A549 (cell line): ENCODE results near the gene NAV2. TPM values are rescaled to one million over a fixed set of nuclear protein-coding genes. Genes with fewer than 3 reads are reported as not detected.

ENCODE experiments used
- ATAC-seq, 2 experiments: fragments of 200-7000 bp in 1 of 2; fragments of >200 bp in 1 of 2; cut with Nextera tagmentation in 1 of 2; cut with Tn5 transposase in 1 of 2; 3 replicates each; pipeline versions ENCODE4 v1.8.0 to v1.9.1; 2018 to 2020; ENCODE audit warnings: mild to moderate bottlenecking in 1 of 2, moderate library complexity in 1 of 2
- CTCF ChIA-PET: fragments of 300-600 bp; sonication (Branson Sonifier 250); formaldehyde crosslinking; extraction: SDS; loops from one replicate; lab custom pipeline; 2021; ENCODE audit warnings: antibody characterized with exemption, inconsistent platforms; lab: Yijun Ruan, JAX
- POLR2A ChIA-PET: fragments of 350-600 bp; formaldehyde crosslinking; extraction: SDS; loops from one replicate; lab custom pipeline; 2021; ENCODE audit warnings: antibody characterized with exemption, inconsistent platforms; lab: Yijun Ruan, JAX
- DNase-seq, 2 experiments: peaks; one replicate each; pipeline versions ENCODE4 v3.0.0 to v3.0.0-alpha.2; 2011 to 2016; ENCODE audit warnings: low read depth in 1 of 2, low spot score in 1 of 2
- FAIRE-seq: peaks from 2 replicates; lab custom pipeline; 2011; peaks lifted over from hg19 to GRCh38; lab: Jason Lieb, UNC
- H3K27ac ChIP-seq, 2 experiments: fragments of >200 bp; sonication (Bioruptor Twin); formaldehyde crosslinking; 3 replicates each; pipeline ENCODE4 v1.5.1; 2016 to 2017
- H3K4me1 ChIP-seq: fragments of >200 bp; sonication (Bioruptor Twin); formaldehyde crosslinking; 3 replicates; pipeline ENCODE4 v1.6.1; 2016
- H3K4me2 ChIP-seq: fragments of >200 bp; sonication (Bioruptor Twin); formaldehyde crosslinking; 3 replicates; pipeline ENCODE4 v1.6.1; 2016
- H3K4me3 ChIP-seq: fragments of >200 bp; sonication (Bioruptor Twin); formaldehyde crosslinking; 3 replicates; pipeline ENCODE4 v1.5.1; 2016
- H3K9me3 ChIP-seq: fragments of >200 bp; sonication (Bioruptor Twin); formaldehyde crosslinking; 3 replicates; pipeline ENCODE4 v1.6.1; 2016
- ATOH8 ChIP-seq: fragments of 250-450 bp; sonication (Bioruptor Pico); IDR thresholded peaks from 2 replicates; pipeline ENCODE4 v1.5.0; 2020; ENCODE audit warnings: low read depth, mild to moderate bottlenecking, moderate library complexity
- CBX2 ChIP-seq: fragments of 200-600 bp; sonication (generic); IDR thresholded peaks from 2 replicates; pipeline ENCODE4 v1.6.1; 2016; ENCODE audit warnings: low read depth, mild to moderate bottlenecking, borderline replicate concordance
- HES2 ChIP-seq: fragments of >200 bp; sonication (Bioruptor Twin); formaldehyde crosslinking; IDR thresholded peaks from 2 replicates; pipeline ENCODE4 v1.6.1; 2016
- MAFK ChIP-seq: fragments of 450-650 bp; IDR thresholded peaks from 2 replicates; pipeline ENCODE4 v1.6.1; 2014; ENCODE audit not compliant: partially characterized antibody
- MAZ ChIP-seq: fragments of 150-350 bp; IDR thresholded peaks from 2 replicates; pipeline ENCODE4 v1.6.1; 2014; ENCODE audit warnings: antibody characterized with exemption, low read depth, low read length, borderline replicate concordance
- RCOR1 ChIP-seq: fragments of 150-350 bp; IDR thresholded peaks from 2 replicates; pipeline ENCODE4 v1.6.1; 2014; ENCODE audit warnings: antibody characterized with exemption, low read length, low read depth
- REST ChIP-seq: fragments of 200-600 bp; sonication (generic); IDR thresholded peaks from 2 replicates; pipeline ENCODE4 v1.6.1; 2016; ENCODE audit warnings: antibody characterized with exemption, mild to moderate bottlenecking, moderate library complexity
- SREBF2 ChIP-seq: fragments of 450-650 bp; IDR thresholded peaks from 2 replicates; pipeline ENCODE4 v1.6.1; 2014; ENCODE audit warnings: mild to moderate bottlenecking, moderate library complexity
- TFCP2L1 ChIP-seq: fragments of 250-450 bp; sonication (Bioruptor Pico); IDR thresholded peaks from 2 replicates; pipeline ENCODE4 v1.5.0; 2021; ENCODE audit warnings: mild to moderate bottlenecking
- ZC3H11A ChIP-seq: fragments of 450-650 bp; IDR thresholded peaks from 2 replicates; pipeline ENCODE4 v1.6.1; 2014; ENCODE audit warnings: antibody characterized with exemption, mild to moderate bottlenecking
- WGBS: methylation state at CpG from one replicate; pipeline ENCODE4 v1.1.6; 2017; ENCODE audit errors: missing lambda C conversion rate; 5-methylcytosine and 5-hydroxymethylcytosine counted together
- polyA plus RNA-seq, 4 experiments: library from polyadenylated mRNA; depleted of rRNA in 3 of 4; stranded (reverse); fragments of >200 nt; fragmentation: RNase III in 1 of 4; extraction: RNeasy Plus Mini Kit Qiagen cat#74134 plus additional on column Dnase treatment in 1 of 4; gene quantifications; 2 replicates in 3 of 4; 3 replicates in 1 of 4; pipeline ENCODE4 v1.2.3, GENCODE V29; 2011 to 2017
- TF ChIP-seq, protein P1 (sequence below): fragments of 150-350 bp; IDR thresholded peaks from 2 replicates; pipeline ENCODE4 v1.6.1; 2014; ENCODE audit warnings: low read depth, mild to moderate bottlenecking, low read length
- TF ChIP-seq, protein P2 (sequence below): IDR thresholded peaks from 2 replicates; pipeline ENCODE4 v1.6.1; 2012; ENCODE audit warnings: low read depth, borderline replicate concordance

Gene NAV2
- polyA plus RNA-seq, 2 of the 4 experiments (the other 2 are of a cell fraction): 4.9 to 19.8 TPM

DNA sequence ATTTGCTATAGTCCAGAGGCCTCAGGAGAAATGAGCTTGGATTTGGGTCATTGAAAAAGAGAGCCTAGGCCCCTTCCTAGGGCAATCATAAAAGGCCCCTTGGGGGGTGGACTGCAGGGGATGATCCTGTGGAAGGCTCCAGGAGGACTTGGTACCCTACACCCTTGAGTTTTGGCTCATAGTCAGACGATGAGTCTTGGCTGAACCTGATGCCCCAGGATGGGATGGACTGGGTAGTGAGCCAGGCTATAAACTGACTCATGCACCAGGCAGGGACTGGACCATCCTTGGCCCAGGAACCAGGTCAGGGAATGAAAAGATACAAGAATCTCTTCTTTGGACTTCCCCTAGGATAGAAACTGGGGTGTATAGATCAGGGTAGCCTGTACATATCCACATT is 54.2 kb downstream of the NAV2 start:
- no peak for DNase-seq
- Histone ChIP-seq H3K4me3 (no peak overlapping the region), H3K27ac (no peak overlapping the region), H3K9me3 (no peaks in the 10 kb centered on the region)
- peak in 1 of 2 experiments; percentile 61; a peak in 3 of 6 replicates for ATAC-seq
- ChIA-PET CTCF (interaction anchor here (0.8 to 2.0 kb wide), 4 partner anchors 9 to 203 kb away, joined by 3 to 7 read pairs (median 4); no protein-coding TSS in a partner anchor), POLR2A (no interaction called here)
- FAIRE-seq: no peak
- 0% methylated on average over 1 of the region's 1 CpG for WGBS
- no peak for TF ChIP-seq MAZ
- no peak for TF ChIP-seq REST
- no peak for TF ChIP-seq TFCP2L1
- TF ChIP-seq RCOR1: no peak
- TF ChIP-seq, protein P1, sequence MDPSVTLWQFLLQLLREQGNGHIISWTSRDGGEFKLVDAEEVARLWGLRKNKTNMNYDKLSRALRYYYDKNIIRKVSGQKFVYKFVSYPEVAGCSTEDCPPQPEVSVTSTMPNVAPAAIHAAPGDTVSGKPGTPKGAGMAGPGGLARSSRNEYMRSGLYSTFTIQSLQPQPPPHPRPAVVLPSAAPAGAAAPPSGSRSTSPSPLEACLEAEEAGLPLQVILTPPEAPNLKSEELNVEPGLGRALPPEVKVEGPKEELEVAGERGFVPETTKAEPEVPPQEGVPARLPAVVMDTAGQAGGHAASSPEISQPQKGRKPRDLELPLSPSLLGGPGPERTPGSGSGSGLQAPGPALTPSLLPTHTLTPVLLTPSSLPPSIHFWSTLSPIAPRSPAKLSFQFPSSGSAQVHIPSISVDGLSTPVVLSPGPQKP: no peak
- TF ChIP-seq, protein P2, sequence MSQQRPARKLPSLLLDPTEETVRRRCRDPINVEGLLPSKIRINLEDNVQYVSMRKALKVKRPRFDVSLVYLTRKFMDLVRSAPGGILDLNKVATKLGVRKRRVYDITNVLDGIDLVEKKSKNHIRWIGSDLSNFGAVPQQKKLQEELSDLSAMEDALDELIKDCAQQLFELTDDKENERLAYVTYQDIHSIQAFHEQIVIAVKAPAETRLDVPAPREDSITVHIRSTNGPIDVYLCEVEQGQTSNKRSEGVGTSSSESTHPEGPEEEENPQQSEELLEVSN: no peak
- TF ChIP-seq MAFK: no peak
- TF ChIP-seq, all 56 proteins: peak for 0
- no peak overlapping the region for H3K4me2 ChIP-seq
- H3K4me1 ChIP-seq: no peaks in the 10 kb centered on the region

DNA sequence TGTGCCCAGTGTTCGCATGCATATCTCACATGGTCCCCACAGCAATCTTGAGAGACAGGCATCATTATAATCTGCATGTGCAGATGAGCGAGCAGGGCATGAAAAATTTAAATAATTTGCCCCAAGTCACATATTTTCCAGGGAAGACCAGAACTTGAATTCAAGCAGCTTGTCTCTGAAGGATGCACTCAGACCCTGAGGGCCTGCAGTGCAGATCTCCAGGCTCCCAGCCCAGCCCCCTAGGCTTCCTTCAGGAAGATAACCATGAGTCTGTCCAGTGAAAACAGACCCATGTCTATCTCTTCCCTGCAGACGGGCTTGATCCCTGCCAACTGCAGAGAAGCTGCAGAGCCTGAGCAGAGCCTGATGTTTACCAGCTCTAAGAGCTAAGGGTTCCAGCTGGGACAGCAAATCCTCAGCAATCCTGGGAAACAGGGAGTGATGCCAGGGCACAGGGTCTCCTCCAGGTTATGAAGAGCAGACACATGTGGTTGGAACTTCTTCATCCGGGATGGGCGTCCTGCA is 55.1 kb downstream of the NAV2 start:
- CTCF ChIA-PET: interaction anchor here (0.8 to 1.2 kb wide), 3 partner anchors 8 to 25 kb away, joined by 3 to 6 read pairs (median 3); no protein-coding TSS in a partner anchor
- Histone ChIP-seq H3K27ac (no peak overlapping the region), H3K4me1 (no peaks in the 10 kb centered on the region)
- POLR2A ChIA-PET: no interaction called here
- TF ChIP-seq REST: no peak
- no peak for TF ChIP-seq CBX2
- no peak for TF ChIP-seq MAZ
- no peak for TF ChIP-seq SREBF2
- TF ChIP-seq ZC3H11A: no peak
- TF ChIP-seq HES2: no peak
- no peak for TF ChIP-seq ATOH8 (CRISPR knock-in tag)
- TF ChIP-seq, all 56 proteins: peak for 0
- Histone ChIP-seq H3K4me2 (no peak overlapping the region), H3K9me3 (no peaks in the 10 kb centered on the region), H3K4me3 (no peak overlapping the region)
- DNase-seq (no peak), ATAC-seq (no peak), FAIRE-seq (no peak)
- WGBS: 72% methylated on average over 5 of the region's 5 CpGs
